ENCODE measurements around the gene ATP13A1. TPM values are rescaled to one million over a fixed set of nuclear protein-coding genes. Genes with fewer than 3 reads are reported as not detected.

The ATP13A1 gene
- polyA plus RNA-seq, 3 donors, result 16.9 to 106 (median 21.9) TPM

DNA sequence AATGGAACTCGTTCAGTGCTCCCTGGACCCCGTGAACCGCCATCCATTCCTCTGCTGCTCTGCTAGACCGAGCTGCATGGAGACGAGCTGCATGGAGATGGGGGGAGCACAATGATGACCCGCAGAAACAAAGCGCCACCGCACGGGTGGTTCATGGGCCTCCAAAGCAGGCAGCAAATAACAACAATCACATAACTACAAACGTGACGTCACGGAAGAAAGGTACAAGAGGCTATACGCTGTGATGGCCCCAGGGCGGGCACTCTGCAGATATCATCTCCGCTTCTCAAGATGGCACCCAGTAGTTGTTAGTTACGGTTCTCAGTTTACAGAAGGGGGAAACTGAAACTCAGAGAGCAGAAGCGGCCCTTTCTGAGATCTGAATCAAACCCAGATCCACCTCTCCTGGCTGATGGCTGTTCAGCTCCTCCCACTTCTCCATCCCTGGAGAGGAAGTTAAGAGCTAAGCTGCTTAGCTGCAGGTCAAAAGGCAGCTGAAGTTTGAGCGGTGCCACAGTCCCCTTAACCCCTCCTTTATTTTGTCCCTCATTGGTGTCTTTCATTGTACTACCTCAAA lies 1.7 kb downstream of the ATP13A1 start:
- intact Hi-C loops (cut with micrococcal nuclease), result loop anchor here in 1 of 2 donors (5.0 to 10.0 kb wide), 2 partner anchors 243 to 1846 kb away; partner anchors contain the start of genes ZNF429 and ZNF93
- DNase-seq, result peak; percentile 68 to 75 (median 74)
- WGBS (ENCODE audit: insufficient coverage), result 84% methylated on average over 7 of the region's 18 CpGs
- H3K27ac Mint-ChIP-seq, result peak overlapping the region; percentile 90 to 98 (median 94)
- H3K9me3 ChIP-seq (replicated peaks in 1 of 2; ENCODE audit: control insufficient read depth in 1 of 2, insufficient read depth in 1 of 2, low read length in 2 of 2), result no peaks in the 10 kb centered on the region
- peaks cover 4% of the 10 kb centered on the region for H4K20me1 ChIP-seq (ENCODE audit: insufficient read depth, low read length)
- peaks cover 0 to 2% (median 2%) of the 10 kb centered on the region in 3 donors for H3K27me3 Mint-ChIP-seq (ENCODE audit: low read depth in 3 of 3)
- H3K9ac ChIP-seq (ENCODE audit: insufficient read depth, low read length, poor library complexity, severe bottlenecking), result peak overlapping the region; percentile 24
- H3K9me3 Mint-ChIP-seq, result peaks cover 0 to 6% (median 0%) of the 10 kb centered on the region in 7 donors
- peaks cover 31 to 34% of the 10 kb centered on the region in 2 donors for H3K36me3 ChIP-seq (replicated peaks in 1 of 2; ENCODE audit: control insufficient read depth in 1 of 2, insufficient read depth in 2 of 2, low read length in 2 of 2)
- H3K27ac ChIP-seq (ENCODE audit: low read depth in 1 of 2, low read length in 2 of 2), result peak overlapping the region; percentile 96 to 99
- peak overlapping the region; percentile 96 for H3K4me2 ChIP-seq (replicated peaks; ENCODE audit: extremely low read depth, low read length, poor library complexity, severe bottlenecking)
- H3K4me3 ChIP-seq (replicated peaks in 1 of 3; ENCODE audit: low read depth in 2 of 3, low read length in 3 of 3), result peak overlapping the region in 2 of 3 experiments; percentile 93 to 95
- H3K79me2 ChIP-seq (ENCODE audit: insufficient read depth, low read length), result peaks cover 51% of the 10 kb centered on the region
- H3K4me1 Mint-ChIP-seq, result peaks cover 22% of the 10 kb centered on the region
- H2AFZ ChIP-seq (ENCODE audit: insufficient read depth, low read depth, low read length, poor library complexity, severe bottlenecking), result peak overlapping the region; percentile 74
- peak overlapping the region; percentile 88 to 90 for H3K4me3 Mint-ChIP-seq
- peaks cover 31 to 40% of the 10 kb centered on the region in 2 donors for H3K36me3 Mint-ChIP-seq
- no peaks in the 10 kb centered on the region for H3K27me3 ChIP-seq (ENCODE audit: control insufficient read depth in 2 of 2, insufficient read depth in 2 of 2, low read length in 2 of 2)
- H3K4me1 ChIP-seq (ENCODE audit: control insufficient read depth in 1 of 2, insufficient read depth in 2 of 2, low read length in 2 of 2), result peaks cover 23 to 30% of the 10 kb centered on the region in 2 donors
- TF ChIP-seq, protein P1, sequence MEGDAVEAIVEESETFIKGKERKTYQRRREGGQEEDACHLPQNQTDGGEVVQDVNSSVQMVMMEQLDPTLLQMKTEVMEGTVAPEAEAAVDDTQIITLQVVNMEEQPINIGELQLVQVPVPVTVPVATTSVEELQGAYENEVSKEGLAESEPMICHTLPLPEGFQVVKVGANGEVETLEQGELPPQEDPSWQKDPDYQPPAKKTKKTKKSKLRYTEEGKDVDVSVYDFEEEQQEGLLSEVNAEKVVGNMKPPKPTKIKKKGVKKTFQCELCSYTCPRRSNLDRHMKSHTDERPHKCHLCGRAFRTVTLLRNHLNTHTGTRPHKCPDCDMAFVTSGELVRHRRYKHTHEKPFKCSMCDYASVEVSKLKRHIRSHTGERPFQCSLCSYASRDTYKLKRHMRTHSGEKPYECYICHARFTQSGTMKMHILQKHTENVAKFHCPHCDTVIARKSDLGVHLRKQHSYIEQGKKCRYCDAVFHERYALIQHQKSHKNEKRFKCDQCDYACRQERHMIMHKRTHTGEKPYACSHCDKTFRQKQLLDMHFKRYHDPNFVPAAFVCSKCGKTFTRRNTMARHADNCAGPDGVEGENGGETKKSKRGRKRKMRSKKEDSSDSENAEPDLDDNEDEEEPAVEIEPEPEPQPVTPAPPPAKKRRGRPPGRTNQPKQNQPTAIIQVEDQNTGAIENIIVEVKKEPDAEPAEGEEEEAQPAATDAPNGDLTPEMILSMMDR (IDR thresholded peaks at IDR 0.05), result no peak

DNA sequence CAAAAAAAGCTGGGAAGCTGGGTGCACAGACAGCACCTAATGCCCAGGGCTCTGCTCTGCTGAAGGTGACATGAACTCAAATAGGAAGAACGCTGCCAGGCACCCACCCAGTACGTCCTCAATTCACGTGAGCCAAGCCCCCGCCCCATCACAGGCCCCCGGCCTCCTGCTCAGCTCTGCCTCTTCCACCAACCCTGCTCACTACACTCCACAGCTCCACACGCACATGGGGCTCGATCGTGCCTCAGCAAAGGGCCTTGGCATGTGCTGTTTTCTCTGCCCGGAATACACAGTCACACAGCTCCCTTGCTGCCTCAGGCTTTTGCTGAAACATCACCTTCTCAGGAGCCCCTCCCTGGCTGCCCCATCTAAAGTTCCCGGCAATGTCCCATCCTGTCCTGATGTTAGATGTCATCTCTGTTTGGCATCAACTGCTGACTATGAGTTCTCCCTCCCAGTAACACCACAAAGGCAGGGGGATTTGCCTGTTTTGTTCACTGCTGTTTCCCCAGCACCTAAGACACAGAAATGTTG lies 2.3 kb downstream of the ATP13A1 start:
- peaks cover 22% of the 10 kb centered on the region for H3K4me1 Mint-ChIP-seq
- H3K27me3 ChIP-seq (ENCODE audit: control insufficient read depth in 2 of 2, insufficient read depth in 2 of 2, low read length in 2 of 2), result no peaks in the 10 kb centered on the region
- H3K36me3 Mint-ChIP-seq, result peaks cover 37 to 45% of the 10 kb centered on the region in 2 donors
- H4K20me1 ChIP-seq (ENCODE audit: insufficient read depth, low read length), result peaks cover 8% of the 10 kb centered on the region
- peak in 1 of 3 donors; percentile 3 for DNase-seq
- H3K9me3 Mint-ChIP-seq, result peaks cover 0 to 6% (median 0%) of the 10 kb centered on the region in 7 donors
- peak overlapping the region; percentile 74 for H2AFZ ChIP-seq (ENCODE audit: insufficient read depth, low read depth, low read length, poor library complexity, severe bottlenecking)
- H3K9ac ChIP-seq (ENCODE audit: insufficient read depth, low read length, poor library complexity, severe bottlenecking), result no peak overlapping the region
- peak overlapping the region; percentile 96 to 99 for H3K27ac ChIP-seq (ENCODE audit: low read depth in 1 of 2, low read length in 2 of 2)
- TF ChIP-seq, protein P1 (IDR thresholded peaks at IDR 0.05), result no peak
- peaks cover 0 to 2% (median 2%) of the 10 kb centered on the region in 3 donors for H3K27me3 Mint-ChIP-seq (ENCODE audit: low read depth in 3 of 3)
- H3K9me3 ChIP-seq (replicated peaks in 1 of 2; ENCODE audit: control insufficient read depth in 1 of 2, insufficient read depth in 1 of 2, low read length in 2 of 2), result no peaks in the 10 kb centered on the region
- H3K27ac Mint-ChIP-seq, result peak overlapping the region; percentile 90 to 98 (median 94)
- peak overlapping the region; percentile 96 for H3K4me2 ChIP-seq (replicated peaks; ENCODE audit: extremely low read depth, low read length, poor library complexity, severe bottlenecking)
- H3K4me3 ChIP-seq (replicated peaks in 1 of 3; ENCODE audit: low read depth in 2 of 3, low read length in 3 of 3), result peak overlapping the region in 1 of 3 experiments; percentile 95
- H3K4me3 Mint-ChIP-seq, result peak overlapping the region; percentile 88 to 90
- intact Hi-C loops (cut with micrococcal nuclease), result loop anchor here in 1 of 2 donors (5.0 to 10.0 kb wide), 2 partner anchors 244 to 1846 kb away; partner anchors contain the start of genes ZNF429 and ZNF93
- peaks cover 37 to 39% of the 10 kb centered on the region in 2 donors for H3K36me3 ChIP-seq (replicated peaks in 1 of 2; ENCODE audit: control insufficient read depth in 1 of 2, insufficient read depth in 2 of 2, low read length in 2 of 2)
- H3K79me2 ChIP-seq (ENCODE audit: insufficient read depth, low read length), result peaks cover 51% of the 10 kb centered on the region
- 95% methylated on average over 10 of the region's 10 CpGs for WGBS (ENCODE audit: insufficient coverage)
- H3K4me1 ChIP-seq (ENCODE audit: control insufficient read depth in 1 of 2, insufficient read depth in 2 of 2, low read length in 2 of 2), result peaks cover 23 to 30% of the 10 kb centered on the region in 2 donors

Data from CD14-positive monocyte (primary cell).